BLaER1 treated with 17β-estradiol and CSF1 and Interleukin-3, amounts not matched to agents 10 nM and 100 nM (cell line): Measurements from ENCODE around the gene TNIK.

Source experiments
- H3K27ac ChIP-seq, 11 experiments: shearing (Covaris generic); formaldehyde crosslinking; 2 replicates each; pipeline ENCODE4 v1.8.1; 2022
- H3K27me3 ChIP-seq, 11 experiments: shearing (Covaris generic); formaldehyde crosslinking; 2 replicates each; pipeline ENCODE4 v1.8.1; 2022
- H3K36me3 ChIP-seq, 11 experiments: shearing (Covaris generic); formaldehyde crosslinking; 2 replicates each; pipeline ENCODE4 v1.8.1; 2022
- H3K4me1 ChIP-seq, 10 experiments: shearing (Covaris generic); formaldehyde crosslinking; 2 replicates each; pipeline ENCODE4 v1.8.1; 2022
- H3K4me2 ChIP-seq, 11 experiments: shearing (Covaris generic); formaldehyde crosslinking; 2 replicates each; pipeline ENCODE4 v1.8.1; 2022
- H3K4me3 ChIP-seq, 10 experiments: shearing (Covaris generic); formaldehyde crosslinking; 2 replicates each; pipeline ENCODE4 v1.8.1; 2022
- H3K9ac ChIP-seq, 11 experiments: shearing (Covaris generic); formaldehyde crosslinking; 2 replicates each; pipeline ENCODE4 v1.8.1; 2022
- H3K9me3 ChIP-seq, 11 experiments: shearing (Covaris generic); formaldehyde crosslinking; replicated peaks in 1 of 11; 2 replicates each; pipeline ENCODE4 v1.8.1; 2022
- H4K20me1 ChIP-seq, 11 experiments: shearing (Covaris generic); formaldehyde crosslinking; 2 replicates each; pipeline ENCODE4 v1.8.1; 2022
- Cebpa-rat ChIP-seq, 11 experiments: shearing (Covaris generic); IDR thresholded peaks; 2 replicates each; pipeline ENCODE4 v1.8.1; 2022

TNIK gene

GRCh38 chr3:171159822-171160157 lies 300.4 kb downstream of the TNIK start:
- Histone ChIP-seq H3K36me3 (peaks cover 0 to 19% (median 0%) of the 10 kb centered on the region in 11 experiments; a peak in 3 of 22 replicates), H3K4me1 (no peaks in the 10 kb centered on the region), H3K9me3 (peaks cover 4 to 10% (median 7%) of the 10 kb centered on the region in 11 experiments; a peak in 21 of 22 replicates)

DNA sequence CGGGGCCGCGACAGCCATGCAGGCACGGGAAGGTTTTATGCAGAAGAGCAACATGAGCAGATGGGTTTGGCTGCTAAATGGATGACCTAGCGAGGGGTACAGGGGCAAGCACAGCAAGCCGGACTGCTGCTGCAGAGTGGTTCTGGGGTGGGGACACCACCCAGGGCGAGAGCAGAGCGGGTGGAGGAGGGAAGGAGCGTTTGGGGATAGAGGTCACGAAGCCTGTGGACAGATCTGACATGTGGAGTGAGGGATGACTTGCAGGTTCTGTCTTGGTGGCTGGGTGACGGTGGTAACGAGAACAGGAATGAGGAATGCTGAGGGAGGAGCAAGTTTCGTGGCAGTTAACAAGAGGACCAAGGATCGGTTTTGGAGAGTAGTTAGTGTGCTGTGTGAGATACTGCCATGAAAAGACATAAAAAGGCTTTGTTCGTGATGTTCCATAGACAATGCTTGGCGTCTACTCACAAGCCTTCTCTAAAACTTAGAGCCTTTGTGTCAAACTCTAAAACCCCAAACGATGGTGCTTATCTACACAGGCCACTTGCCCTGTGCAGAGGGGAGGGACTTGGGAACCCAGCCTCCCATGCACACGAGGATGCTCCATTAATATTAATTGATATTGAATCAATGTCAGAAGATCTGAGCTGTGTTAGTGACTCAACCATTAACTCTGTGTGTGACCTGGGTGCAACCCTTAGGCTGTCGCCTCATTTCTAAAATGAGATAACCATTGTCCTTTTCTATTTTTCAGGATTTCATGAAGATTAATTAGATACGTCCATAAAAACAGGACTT lies 301.0 kb downstream of the TNIK start:
- no peak overlapping the region for H3K4me2 ChIP-seq
- no peak overlapping the region for H3K27ac ChIP-seq
- H3K9me3 ChIP-seq: peaks cover 4 to 10% (median 7%) of the 10 kb centered on the region in 11 experiments; a peak in 21 of 22 replicates
- no peaks in the 10 kb centered on the region for H4K20me1 ChIP-seq
- H3K36me3 ChIP-seq: peaks cover 0 to 19% (median 0%) of the 10 kb centered on the region in 11 experiments; a peak in 3 of 22 replicates
- H3K27me3 ChIP-seq: no peaks in the 10 kb centered on the region
- no peaks in the 10 kb centered on the region for H3K4me1 ChIP-seq
- TF ChIP-seq Cebpa-rat (IDR thresholded peaks at IDR 0.05): no peak
- H3K9ac ChIP-seq: no peak overlapping the region
- H3K4me3 ChIP-seq: no peak overlapping the region

More at GRCh38 chr3:171159822-171160157, 300.4 kb downstream of the TNIK start:
- TF ChIP-seq Cebpa-rat (IDR thresholded peaks at IDR 0.05): no peak
- Histone ChIP-seq H3K4me2 (no peak overlapping the region), H3K4me3 (no peak overlapping the region), H3K27me3 (no peaks in the 10 kb centered on the region), H3K27ac (no peak overlapping the region), H4K20me1 (no peaks in the 10 kb centered on the region), H3K9ac (no peak overlapping the region)

DNA sequence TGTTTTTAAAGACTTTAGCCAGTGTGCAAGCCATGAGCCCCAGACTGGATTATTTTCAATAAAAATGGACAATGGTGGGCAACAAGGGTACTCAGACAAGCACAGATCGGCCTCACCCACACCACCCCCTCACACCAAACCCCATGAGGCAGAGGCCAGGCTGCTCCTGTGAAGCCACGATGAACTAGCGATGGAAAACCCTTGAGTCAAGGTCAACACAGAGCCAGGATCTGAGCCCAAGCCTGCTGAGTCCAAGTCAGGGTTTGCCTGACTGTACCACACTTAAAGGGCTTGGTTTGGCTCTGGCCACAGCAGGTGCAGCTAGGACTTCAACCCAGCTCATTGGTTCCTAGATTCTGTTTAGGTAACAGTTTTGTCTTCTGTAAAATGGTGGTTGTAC lies 302.2 kb downstream of the TNIK start:
- Histone ChIP-seq H3K4me2 (no peak overlapping the region), H3K36me3 (peaks cover 0 to 16% (median 0%) of the 10 kb centered on the region in 11 experiments; a peak in 3 of 22 replicates), H3K9ac (no peak overlapping the region), H3K4me3 (no peak overlapping the region), H3K9me3 (peaks cover 2 to 7% (median 3%) of the 10 kb centered on the region in 11 experiments; a peak in 21 of 22 replicates), H3K27ac (no peak overlapping the region), H3K4me1 (no peaks in the 10 kb centered on the region), H3K27me3 (no peaks in the 10 kb centered on the region), H4K20me1 (no peaks in the 10 kb centered on the region)
- no peak for TF ChIP-seq Cebpa-rat (IDR thresholded peaks at IDR 0.05)

GRCh38 chr3:171157286-171157685 lies 302.9 kb downstream of the TNIK start:
- no peak overlapping the region for H3K4me3 ChIP-seq
- TF ChIP-seq Cebpa-rat (IDR thresholded peaks at IDR 0.05): no peak
- H4K20me1 ChIP-seq: no peaks in the 10 kb centered on the region
- H3K9me3 ChIP-seq: no peaks in the 10 kb centered on the region
- no peaks in the 10 kb centered on the region for H3K4me1 ChIP-seq
- no peak overlapping the region for H3K4me2 ChIP-seq
- no peaks in the 10 kb centered on the region for H3K27me3 ChIP-seq
- H3K27ac ChIP-seq: no peak overlapping the region
- H3K36me3 ChIP-seq: peaks cover 0 to 12% (median 0%) of the 10 kb centered on the region in 11 experiments; a peak in 2 of 22 replicates
- H3K9ac ChIP-seq: no peak overlapping the region

GRCh38 chr3:171156401-171157010 lies 303.7 kb downstream of the TNIK start:
- no peak overlapping the region for H3K4me3 ChIP-seq
- peaks cover 0 to 12% (median 0%) of the 10 kb centered on the region in 11 experiments; a peak in 2 of 22 replicates for H3K36me3 ChIP-seq
- H3K27ac ChIP-seq: no peak overlapping the region
- no peaks in the 10 kb centered on the region for H3K9me3 ChIP-seq
- no peak overlapping the region for H3K9ac ChIP-seq
- no peaks in the 10 kb centered on the region for H3K4me1 ChIP-seq
- TF ChIP-seq Cebpa-rat (IDR thresholded peaks at IDR 0.05): no peak
- no peaks in the 10 kb centered on the region for H4K20me1 ChIP-seq
- no peaks in the 10 kb centered on the region for H3K27me3 ChIP-seq
- H3K4me2 ChIP-seq: no peak overlapping the region

DNA sequence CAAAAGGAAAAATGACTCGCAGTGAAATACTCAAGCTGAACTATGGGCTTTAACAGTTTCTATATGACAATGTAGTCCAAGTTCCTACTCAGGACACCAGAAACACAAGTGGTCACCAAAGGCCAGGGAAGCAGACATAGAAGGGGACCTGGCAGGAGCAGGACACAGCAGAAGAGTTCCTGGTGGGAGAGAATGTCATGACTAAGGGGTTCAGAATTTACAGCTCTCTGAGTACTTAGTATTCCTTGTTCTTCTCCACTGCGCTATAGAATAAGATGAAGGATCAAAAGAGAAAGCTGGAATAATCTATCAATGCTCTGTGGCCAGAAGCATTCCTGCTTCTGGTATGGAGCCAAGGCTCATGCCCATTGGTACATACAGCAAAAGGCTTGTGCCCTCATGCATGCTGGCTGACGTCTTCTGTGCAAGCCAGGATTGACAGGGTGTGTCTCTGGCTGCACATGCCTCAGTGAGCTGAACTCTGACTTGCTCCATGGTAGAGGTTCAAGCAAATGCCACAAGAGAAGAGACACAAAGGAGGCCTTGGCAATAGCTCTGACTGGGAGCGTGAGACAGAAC lies 305.0 kb downstream of the TNIK start:
- Histone ChIP-seq H3K36me3 (peaks cover 0 to 7% (median 0%) of the 10 kb centered on the region in 11 experiments; a peak in 2 of 22 replicates), H3K9ac (no peak overlapping the region), H3K9me3 (no peaks in the 10 kb centered on the region), H3K4me3 (no peak overlapping the region), H3K27me3 (no peaks in the 10 kb centered on the region), H3K4me2 (no peak overlapping the region), H4K20me1 (no peaks in the 10 kb centered on the region), H3K4me1 (no peaks in the 10 kb centered on the region), H3K27ac (no peak overlapping the region)
- TF ChIP-seq Cebpa-rat (IDR thresholded peaks at IDR 0.05): no peak

- H3K27ac ChIP-seq: no peak overlapping the region
- H3K4me1 ChIP-seq: no peaks in the 10 kb centered on the region
- H3K36me3 ChIP-seq: no peaks in the 10 kb centered on the region; a peak in 2 of 22 replicates
- no peaks in the 10 kb centered on the region for H3K27me3 ChIP-seq
- no peak overlapping the region for H3K4me3 ChIP-seq
- no peaks in the 10 kb centered on the region for H3K9me3 ChIP-seq
- H3K4me2 ChIP-seq: no peak overlapping the region
- TF ChIP-seq Cebpa-rat (IDR thresholded peaks at IDR 0.05): no peak
- H4K20me1 ChIP-seq: no peaks in the 10 kb centered on the region
- no peak overlapping the region for H3K9ac ChIP-seq
These were observed 309.3 kb downstream of the TNIK start for GRCh38 chr3:171150945-171151344.

DNA sequence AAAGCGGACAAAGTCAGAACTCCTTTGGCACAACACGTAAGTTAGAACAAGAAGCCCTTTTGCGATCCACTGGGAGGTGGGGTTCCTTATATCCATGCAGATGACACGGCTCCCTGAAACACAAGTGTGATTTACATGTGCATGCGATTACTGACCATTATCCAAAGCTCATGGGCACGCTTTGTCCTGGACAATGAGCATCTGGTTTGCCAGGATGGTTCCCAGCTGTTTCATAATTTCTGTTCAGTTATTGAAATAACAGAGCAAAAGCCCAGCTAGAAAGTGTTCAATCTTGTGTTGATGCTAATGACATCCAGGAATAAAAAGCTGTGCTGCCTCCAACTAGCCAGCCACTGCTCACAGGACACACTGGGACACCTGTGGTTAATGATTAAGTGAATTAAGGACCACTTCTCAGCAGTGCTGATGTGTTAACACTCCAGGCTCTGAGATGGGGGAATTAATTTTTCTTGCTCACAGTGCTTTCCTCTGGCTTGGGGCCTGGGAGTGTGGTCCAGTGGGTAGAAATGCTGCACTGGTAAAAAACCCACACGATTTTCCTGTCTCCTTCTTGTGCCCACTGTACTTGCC lies 310.6 kb downstream of the TNIK start:
- no peaks in the 10 kb centered on the region; a peak in 1 of 22 replicates for H3K36me3 ChIP-seq
- H3K4me3 ChIP-seq: no peak overlapping the region
- no peaks in the 10 kb centered on the region for H3K4me1 ChIP-seq
- no peak for TF ChIP-seq Cebpa-rat (IDR thresholded peaks at IDR 0.05)
- no peak overlapping the region for H3K27ac ChIP-seq
- no peaks in the 10 kb centered on the region for H3K9me3 ChIP-seq
- no peak overlapping the region for H3K4me2 ChIP-seq
- H4K20me1 ChIP-seq: no peaks in the 10 kb centered on the region
- no peak overlapping the region for H3K9ac ChIP-seq
- no peaks in the 10 kb centered on the region for H3K27me3 ChIP-seq

GRCh38 chr3:171145798-171146197 lies 314.4 kb downstream of the TNIK start:
- Histone ChIP-seq H3K36me3 (peaks cover 0 to 6% (median 0%) of the 10 kb centered on the region in 11 experiments; a peak in 2 of 22 replicates), H4K20me1 (no peaks in the 10 kb centered on the region)

More at GRCh38 chr3:171145798-171146197, 314.4 kb downstream of the TNIK start:
- no peak overlapping the region for H3K27ac ChIP-seq
- H3K9ac ChIP-seq: no peak overlapping the region
- TF ChIP-seq Cebpa-rat (IDR thresholded peaks at IDR 0.05): no peak
- H3K4me2 ChIP-seq: no peak overlapping the region
- H3K27me3 ChIP-seq: no peaks in the 10 kb centered on the region
- no peaks in the 10 kb centered on the region for H3K9me3 ChIP-seq
- no peak overlapping the region for H3K4me3 ChIP-seq
- no peaks in the 10 kb centered on the region for H3K4me1 ChIP-seq
